Astrocyte of the spinal cord (primary cell): Measurements from ENCODE around the gene LY6G5B.

Source experiments
- DNase-seq: peaks from one replicate; pipeline ENCODE4 v3.0.0; 2011; ENCODE audit warnings: low read depth, low spot score
- H3K4me3 ChIP-seq: 2 replicates; pipeline ENCODE4 v1.5.1; 2011; ENCODE audit warnings: low read depth, mild to moderate bottlenecking, low read length, moderate library complexity
- CTCF ChIP-seq: IDR thresholded peaks from 2 replicates; pipeline ENCODE4 v1.5.1; 2012; ENCODE audit warnings: low read depth, mild to moderate bottlenecking, low read length, inconsistent platforms
- in situ Hi-C: cut with HindIII; loops from 2 replicates; pipeline ENCODE4 v1.10.0; 2017; ENCODE audit warnings: low sequenced_read_pairs

The LY6G5B gene

GRCh38 chr6:31626952-31627351, 42.8 kb upstream of the LY6G5B start:
- TF ChIP-seq CTCF: no peak
- no peak overlapping the region for H3K4me3 ChIP-seq
- no peak for DNase-seq
- in situ Hi-C loops: no loop called here

GRCh38 chr6:31627690-31628287, 42.0 kb upstream of the LY6G5B start:
- in situ Hi-C loops: no loop called here
- TF ChIP-seq CTCF: no peak
- no peak overlapping the region for H3K4me3 ChIP-seq
- no peak for DNase-seq

- TF ChIP-seq CTCF: no peak
- no peak for DNase-seq
- H3K4me3 ChIP-seq: no peak overlapping the region
- in situ Hi-C loops: no loop called here
Measured at GRCh38 chr6:31629014-31629413, 40.8 kb upstream of the LY6G5B start.

- no peak for TF ChIP-seq CTCF
- DNase-seq: no peak
- H3K4me3 ChIP-seq: no peak overlapping the region
- in situ Hi-C loops: no loop called here
Measured at GRCh38 chr6:31630177-31630934, 39.4 kb upstream of the LY6G5B start.

- in situ Hi-C loops: no loop called here
- H3K4me3 ChIP-seq: no peak overlapping the region
- no peak for DNase-seq
- TF ChIP-seq CTCF: no peak
Measured at GRCh38 chr6:31631209-31631608, 38.6 kb upstream of the LY6G5B start.

- no peak for TF ChIP-seq CTCF
- no peak for DNase-seq
- in situ Hi-C loops: no loop called here
- no peak overlapping the region for H3K4me3 ChIP-seq
Measured at GRCh38 chr6:31631681-31632278, 38.0 kb upstream of the LY6G5B start.
